SHP77 (cell line): ENCODE results near the gene TMTC2.

Experiments
- DNase-seq, 2 experiments: peaks; one replicate each; lab custom pipeline; 2025; lab: John Stamatoyannopoulos, UW

The TMTC2 gene

DNA sequence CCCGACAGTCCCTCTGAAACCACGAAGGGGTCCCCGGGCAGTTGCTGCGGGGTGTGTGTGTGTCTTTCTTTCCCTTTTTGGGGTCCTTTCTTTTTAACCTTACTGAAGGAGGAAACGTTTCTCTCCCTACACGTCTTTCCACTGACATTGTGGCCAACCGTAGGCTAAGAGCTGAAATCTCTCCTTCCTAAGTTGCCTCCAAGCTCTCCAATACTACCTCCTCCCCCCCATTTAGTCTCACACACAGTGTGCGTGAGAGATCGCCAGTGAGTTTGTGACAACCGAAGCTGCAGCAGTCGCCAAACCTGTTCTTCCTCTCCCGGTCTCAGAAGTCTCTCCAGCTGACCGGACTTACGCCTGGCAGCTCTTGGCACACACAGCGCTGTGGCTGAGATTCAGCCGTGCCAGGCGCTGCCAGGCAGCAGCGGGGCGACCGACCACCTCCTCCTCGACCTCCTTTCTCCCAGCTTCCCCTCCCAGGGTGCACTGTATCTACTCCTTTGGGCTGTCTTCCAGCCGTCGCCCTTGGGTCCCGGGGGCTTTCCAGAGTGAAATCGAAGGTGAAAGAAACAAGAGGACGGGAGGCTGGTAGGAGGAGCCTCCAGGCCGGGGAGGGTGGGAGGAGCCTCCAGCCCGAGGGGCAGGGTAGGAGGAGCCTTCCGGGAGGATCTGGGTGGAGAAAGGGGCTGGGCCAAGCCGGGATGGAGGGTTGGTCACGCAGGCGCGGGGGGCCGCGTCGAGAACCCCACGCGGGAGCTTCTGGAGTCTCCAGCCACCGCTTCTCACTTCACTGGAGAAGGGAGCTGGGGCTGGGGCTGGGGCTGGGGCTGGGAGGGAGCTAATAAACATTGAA is at the start of gene TMTC2:
TMTC2 (plus strand) TSS at position 739 of the 853 bp plus-strand sequence.
- peak; percentile 73 to 75 for DNase-seq

DNA sequence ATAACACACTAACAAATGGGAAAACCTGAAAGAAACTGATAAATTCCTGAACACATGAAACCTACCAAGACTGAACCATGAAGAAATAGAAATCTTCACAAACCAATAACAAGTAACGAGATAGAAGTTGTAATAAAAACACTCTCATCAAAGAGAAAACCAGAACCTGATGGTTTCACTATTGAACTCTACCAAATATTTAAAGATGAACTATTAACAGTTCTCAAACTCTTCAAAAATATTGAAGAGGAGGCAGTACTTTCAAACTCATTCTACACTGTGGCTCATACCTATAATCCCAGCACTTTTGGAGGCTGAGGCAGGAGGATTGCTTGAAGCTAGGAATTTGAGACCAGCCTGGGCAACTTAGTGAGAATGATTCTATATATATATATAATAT is 48.4 kb upstream of the TMTC2 start:
- no peak for DNase-seq

DNA sequence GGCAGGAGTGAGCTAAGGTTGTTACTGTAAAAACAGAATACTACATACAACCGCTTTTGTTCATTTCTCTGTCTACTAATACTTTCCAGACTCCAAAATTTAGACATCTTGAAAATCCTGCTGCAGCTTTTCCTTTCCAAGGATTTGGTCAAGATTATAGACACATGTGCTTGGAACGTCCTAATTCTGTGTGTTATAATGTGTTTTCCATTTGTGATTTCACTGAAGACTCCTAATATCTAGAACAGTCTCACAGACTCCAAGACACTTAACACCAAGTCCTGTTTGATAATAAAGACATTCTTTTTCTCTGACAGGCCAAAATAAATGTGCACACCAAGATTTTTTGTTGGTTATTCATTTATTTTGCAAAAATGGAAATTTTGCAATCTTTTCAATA is 41.8 kb upstream of the TMTC2 start:
- no peak for DNase-seq

DNA sequence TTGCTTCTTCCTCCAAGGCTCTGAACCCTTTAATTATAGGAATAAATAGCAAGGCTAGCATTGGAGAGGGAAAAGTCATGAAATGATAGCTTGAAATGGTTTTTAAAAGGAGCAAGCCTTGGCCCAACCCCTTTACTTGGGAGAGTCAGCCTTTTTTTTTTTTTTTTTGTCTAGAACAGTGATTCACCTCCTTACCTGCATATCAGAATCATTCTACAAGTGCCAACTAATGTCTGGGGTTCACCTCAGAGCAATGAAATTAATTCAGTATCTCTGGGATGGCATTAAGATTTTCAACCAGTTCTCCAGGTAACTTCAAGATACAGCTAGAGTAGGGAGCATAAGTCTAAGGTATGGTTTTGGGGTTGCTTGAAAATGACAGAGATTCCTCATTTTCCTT is 41.3 kb upstream of the TMTC2 start:
- DNase-seq: no peak

DNA sequence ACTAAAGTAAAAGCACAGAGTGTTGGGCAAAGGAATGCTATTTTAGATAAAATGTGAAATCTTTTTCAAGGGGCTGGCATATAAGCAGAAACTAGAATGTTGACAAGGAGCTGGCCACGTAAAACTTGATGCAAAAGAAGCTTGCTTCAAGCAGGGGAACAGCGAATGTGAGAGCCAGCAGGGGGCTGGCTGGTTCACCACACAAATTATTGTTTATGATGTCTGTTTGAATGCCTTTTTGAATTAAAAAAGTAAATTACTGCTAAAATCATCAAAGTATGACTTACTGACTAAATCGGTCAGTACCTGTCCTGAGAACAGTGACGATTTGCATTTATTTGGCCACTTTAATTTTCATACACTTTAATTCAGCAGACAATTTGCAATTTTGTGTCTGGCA is 38.9 kb upstream of the TMTC2 start:
- DNase-seq: no peak

DNA sequence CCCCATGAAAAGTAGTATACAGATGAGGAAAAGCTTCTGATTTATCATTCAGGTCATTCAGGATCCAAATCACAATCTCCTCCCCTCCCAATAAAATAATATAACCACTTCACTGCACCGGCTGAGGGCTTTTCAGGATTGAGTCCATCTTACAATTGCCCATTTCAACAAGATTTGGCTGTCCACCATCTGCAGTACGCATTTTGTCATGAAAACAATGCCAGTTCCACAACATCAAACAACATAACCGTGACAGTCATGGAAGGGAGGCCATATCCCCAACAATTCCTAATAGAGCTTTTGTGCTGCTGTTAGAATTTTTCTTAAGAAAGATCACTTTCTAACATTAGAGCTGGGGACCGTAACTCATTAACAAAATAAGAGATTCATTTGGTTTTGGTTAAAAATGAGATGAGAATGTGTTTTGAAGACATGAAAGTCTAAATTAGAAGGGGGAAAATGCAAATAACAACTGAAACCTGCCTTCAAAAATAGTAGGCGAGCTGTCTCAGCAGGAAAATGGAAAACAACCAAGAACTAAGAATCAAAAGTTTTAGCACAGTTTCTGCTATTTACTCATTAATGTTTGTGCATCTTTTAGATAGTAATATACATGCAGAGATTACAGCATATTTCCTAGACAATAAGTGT is 38.3 kb upstream of the TMTC2 start:
- no peak for DNase-seq

DNA sequence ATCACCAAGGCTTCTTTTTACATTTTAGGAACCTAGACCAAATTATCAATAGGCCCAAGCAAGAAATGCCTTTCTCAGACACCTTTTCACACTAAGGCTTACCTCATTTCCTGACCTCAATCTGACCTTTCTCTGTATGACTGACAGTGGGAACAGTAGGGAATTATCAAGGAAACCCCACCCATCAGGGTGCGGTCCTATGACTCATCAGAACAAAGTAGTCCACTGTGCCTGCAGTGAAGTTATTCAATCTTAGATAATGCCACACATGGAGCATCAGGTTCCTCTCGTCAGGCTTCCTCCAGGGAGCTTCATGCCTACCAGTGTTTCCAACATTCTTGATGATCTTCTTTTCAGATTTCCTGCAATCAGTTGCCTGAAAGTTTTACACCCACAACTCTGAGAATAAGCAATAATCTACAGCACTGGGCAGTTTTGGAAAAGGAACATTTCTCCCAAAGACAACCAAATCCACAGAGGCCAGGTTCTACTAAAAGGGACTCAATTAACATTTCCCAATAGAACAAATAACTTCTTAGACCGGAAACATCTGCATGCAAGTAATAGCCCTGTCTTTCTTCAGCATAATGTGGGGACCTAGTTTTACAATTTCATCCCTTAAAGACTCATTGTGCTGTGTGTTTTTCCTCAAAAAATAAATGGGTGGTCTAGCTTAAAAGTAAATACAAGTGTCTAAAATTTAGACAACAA is 35.9 kb upstream of the TMTC2 start:
- no peak for DNase-seq

DNA sequence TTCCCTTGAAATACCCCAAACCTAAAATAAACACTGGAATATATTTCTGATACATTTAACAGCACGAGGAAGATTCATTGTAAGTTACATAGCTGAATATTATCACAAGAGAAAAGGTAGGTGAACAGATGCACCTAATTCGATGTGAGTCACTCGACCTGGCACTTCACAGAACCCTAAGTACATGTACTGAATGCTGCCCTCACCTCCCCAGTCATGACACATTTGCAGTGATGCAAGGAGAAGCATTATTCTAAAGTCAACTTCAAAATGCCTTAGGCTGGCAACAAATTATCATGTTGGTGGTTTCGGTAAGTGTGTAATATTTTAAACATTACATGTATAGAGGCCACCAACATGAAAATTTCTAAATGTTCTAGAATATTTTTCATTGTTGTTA is 35.2 kb upstream of the TMTC2 start:
- no peak for DNase-seq

DNA sequence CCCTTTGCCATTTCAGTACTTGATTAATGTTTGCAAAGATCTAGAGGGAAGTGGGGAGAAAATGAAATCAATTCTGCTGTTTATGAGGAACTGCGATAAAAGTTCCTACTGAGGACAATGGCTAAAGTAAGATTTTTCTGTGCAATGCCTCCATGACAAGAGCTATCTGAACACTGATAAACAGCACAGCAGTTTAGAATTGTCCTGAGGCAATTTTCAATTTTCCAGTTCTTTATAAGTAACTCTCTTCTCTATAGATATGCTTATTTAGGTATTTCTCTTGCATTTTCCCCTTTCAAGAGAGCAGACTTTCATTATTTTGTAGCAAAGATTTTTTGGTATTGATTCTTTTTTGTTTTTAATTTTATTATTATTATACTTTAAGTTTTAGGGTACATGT is 34.6 kb upstream of the TMTC2 start:
- DNase-seq: no peak

DNA sequence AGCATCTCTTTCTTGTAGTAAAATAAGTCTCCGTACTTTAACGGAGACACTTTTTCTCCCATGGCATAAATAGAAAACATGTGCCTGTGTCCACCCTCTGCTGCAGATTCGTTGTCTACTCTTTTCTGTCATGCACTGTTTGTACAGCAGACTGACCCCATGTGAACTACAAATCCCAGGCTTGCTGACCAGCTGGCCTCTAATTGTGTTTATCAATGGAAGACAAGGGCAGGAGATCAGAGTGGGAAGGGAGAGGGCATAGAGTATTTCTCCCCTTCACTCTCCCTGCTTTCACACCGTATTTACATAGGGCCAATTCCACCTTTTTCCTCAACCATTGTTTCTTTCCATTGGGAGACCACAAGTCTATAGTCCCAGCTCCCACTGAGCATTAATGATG is 31.0 kb upstream of the TMTC2 start:
- DNase-seq: peak; percentile 12 to 36

DNA sequence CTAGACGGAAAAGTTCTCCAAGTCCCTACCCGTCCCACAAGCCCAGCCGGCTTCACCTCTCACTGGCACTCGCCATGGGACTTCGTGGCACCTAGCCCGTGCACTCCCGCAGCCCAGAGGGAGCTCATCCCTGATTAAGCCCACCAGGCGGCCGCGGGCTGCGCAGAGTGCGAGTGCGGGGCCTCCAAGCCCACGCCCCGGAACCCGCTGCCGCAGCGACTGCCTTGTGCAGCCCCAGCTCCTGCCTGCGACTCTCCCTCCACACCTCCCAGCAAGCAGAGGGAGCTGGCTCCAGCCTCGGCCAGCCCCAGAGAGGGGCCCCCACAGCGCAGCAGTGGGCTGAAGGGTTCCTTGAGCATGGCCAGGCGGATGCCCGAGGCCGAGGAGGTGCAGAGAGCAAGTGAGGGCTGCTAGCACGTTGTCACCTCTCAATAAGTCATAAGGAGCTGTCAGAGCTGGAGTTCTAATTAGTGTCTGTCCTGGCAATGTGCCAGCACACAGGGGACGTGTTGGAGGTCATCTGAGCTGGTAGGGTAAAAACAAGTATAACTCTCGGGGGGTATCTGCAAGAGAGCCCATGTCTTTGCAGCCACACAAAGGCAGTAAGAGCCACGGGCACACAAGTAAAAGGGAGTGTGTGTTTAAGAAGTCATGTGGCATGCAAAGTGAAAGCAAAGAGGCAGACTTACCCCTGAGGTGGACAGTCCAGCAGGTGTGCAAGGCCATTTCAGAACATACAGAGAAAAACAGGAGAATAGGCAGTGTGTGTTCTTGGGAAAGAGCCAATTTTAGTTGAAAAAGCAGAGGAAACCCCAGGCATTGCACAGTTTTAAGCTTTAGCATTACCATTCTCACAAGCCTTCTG is 27.1 kb upstream of the TMTC2 start:
- DNase-seq: peak in 1 of 2 experiments; percentile 35

DNA sequence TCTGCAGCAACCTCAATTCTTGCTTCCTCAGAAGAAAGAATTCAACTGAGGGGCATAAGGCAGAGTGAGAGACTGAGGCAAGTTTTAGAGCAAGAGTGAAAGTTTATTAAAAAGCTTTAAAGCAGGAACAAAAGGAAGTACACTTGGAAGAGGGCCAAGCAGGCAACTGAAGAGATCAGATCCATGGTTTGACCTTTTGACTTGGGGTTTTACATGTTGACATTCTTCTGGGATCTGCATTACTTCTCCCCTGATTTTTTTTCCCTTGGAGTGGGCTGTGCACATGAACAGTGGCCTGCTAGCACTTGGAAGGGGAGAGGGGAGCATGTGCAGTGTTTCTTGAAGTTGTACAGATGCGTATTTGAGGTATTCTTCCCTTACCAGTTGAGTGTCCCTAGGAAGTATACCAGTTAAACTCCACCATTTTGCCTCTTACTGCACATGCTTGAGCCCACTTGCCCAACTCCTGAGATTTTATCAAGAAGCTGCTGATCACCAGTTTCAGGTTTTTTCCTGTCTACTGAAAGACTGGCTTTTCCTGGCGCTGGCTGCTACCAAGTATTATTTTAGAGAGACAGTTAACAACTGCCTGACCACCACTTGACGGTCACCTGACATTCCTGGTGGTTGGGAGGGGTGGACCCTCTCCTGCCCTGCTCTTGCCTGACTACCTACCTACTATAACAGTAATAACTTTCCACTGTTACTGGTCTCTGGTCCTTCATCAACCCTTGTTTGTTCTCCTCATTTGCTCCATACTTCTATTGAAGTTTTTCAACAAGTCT is 26.0 kb upstream of the TMTC2 start:
- no peak for DNase-seq

DNA sequence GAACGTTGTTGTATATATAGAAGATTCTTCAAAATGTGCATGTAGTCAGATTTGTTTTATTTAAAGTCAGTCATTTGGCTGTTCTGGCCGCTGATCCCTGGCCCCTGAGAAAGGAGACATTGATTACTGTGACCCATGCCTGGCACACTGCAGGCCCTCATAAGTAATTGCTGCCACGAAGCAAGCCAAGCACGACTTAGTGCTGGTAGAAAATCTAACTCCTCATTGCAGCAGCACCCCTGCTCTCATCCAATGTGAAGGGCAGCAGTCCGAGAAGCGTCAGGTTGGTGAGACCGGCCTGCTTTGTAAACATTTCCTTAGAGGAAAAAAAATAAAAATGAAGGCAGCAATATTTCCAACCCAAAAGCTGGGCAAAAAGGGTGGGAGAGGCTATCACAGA is 22.8 kb upstream of the TMTC2 start:
- DNase-seq: no peak

DNA sequence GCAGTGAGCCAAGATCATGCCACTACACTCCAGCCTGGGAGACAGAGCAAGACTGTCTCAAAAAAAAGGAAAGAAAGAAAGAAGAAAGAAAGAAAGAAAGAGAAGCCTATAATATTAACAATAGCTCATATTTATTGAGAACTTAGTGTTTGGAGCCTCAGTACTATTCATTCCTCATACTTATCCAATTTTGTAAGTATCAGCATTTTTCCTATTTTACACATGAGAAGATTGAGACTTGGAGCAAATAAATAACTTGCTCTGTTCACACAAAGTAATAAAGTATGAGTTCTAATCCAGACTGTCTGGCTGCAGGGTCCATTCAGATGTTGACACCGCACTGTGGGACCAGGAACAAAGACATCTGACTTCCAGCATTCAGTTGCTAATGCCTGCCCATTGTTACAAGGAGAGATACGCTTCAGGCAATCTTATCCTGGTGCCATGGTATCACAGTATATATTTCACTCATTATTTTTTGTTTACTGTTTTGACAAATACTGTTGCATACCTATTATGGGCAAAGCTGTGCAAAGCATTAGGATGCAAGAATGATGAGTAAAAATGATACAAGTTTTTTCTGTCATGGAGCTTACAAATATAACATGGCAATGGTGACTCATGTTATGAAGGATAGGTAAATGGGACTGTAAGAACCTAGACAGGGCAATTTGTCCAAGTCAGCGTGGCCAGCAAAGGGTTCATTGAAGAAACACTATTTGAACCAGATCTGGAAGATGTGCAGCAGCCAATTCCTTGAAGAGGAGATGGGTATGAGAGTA is 21.4 kb upstream of the TMTC2 start:
- DNase-seq: no peak

DNA sequence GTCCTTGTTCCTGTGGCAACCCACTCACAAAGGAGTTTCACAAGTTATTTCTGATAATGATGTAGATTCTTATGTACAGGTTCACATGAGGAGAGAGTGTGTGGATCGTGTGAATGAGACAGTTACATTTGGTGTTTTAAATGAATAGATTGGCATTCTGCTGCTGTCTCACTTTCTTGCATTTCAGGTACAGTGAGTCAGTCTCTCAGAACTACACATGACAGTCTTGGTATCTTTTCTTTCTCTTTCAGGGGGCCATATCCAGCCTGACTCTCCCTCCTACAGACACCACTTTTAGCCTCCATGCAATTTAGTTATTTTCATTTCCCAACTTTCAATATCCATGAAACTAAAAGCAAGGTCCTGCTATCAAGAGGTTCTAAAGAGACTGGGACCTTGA is 19.9 kb upstream of the TMTC2 start:
- no peak for DNase-seq

DNA sequence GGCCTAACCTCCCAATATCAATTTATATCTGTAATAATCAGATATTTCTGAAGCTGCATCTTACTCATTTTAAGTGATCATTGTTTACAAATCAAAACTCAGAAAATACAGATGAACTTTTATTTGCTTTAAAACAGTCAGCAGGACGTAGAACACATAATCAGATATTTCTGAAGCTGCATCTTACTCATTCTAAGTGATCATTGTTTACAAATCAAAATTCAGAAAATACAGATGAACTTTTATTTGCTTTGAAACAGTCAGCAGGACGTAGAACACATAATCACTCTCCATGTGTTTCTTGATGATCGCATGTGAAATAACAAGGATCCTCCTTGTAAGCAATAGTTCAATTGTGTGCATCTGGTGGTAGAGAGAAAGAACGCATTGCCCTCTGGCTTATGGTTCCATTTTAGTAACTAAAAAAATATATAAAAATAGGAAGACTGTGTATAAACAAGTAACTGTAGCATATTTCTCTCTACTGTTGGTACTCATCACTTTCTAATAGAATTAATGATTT is 15.0 kb upstream of the TMTC2 start:
- DNase-seq: no peak

DNA sequence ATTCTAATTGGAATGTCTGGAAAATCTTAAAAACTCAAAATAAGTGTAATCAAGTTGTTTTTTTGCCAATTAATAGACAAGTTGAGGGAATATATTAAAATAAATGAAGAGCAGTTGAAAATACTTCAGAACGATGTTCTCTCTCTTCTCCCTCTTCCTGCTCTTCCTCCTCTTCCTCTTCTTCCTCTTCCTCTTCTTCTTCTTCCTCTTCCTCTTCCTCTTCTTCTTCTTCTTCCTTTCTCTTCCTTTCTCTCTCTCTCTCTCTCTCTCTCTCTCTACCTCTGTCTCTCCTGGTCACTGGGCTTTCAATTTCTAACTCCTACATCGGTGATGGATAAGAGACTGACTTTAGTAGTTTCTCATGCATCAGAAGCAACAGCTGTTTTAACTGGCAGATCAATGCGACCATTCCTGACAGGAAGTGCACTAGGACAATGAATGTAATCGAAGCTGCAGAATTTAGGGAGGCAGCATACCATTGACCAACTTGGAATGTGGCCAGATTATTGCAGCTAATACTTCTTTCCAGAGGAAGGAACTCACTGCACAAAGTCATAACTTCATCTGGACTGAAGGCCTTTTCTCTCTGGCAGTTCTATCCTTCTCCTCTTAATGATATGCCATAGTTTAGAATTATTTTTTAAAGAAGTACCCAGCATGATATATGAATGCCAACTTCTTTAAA is 13.8 kb upstream of the TMTC2 start:
- DNase-seq: no peak

DNA sequence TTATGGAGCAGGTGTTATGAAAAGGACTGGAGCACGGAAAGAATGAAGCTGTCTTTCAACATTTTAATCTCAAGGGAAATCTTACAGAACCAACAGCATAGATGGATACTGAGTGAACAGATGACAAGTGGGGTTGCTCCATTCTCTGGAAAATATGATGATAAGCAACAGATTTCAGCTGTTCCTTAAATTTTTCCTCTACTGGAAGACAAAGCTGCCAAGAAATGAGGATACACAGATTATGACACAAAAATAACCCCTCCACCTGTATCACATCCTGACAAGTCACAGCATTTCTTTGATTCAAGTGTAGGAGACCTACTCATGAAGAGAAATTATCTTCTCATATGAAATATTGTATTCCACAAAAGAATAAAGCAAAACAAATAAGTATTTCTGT is 13.0 kb upstream of the TMTC2 start:
- DNase-seq: no peak

DNA sequence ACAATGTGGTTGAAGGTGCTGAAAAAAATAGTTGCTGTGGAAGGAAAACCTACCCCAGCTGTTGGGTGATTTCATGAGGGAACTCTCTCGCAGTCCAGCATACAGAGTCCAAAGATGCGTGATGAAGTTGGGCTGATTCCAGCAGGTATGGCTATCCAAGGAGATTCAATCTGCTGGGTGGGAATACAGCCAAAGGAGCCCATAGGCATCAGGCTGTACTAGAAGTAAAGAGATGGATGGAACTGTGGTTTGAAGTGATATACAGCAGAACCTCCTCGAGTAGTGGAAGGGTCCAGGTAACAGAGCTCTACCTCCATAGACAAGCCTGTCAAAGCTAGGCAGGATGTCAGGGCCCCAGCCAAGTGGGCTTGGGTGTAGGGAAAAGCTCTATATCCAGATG is 11.5 kb upstream of the TMTC2 start:
- DNase-seq: no peak

DNA sequence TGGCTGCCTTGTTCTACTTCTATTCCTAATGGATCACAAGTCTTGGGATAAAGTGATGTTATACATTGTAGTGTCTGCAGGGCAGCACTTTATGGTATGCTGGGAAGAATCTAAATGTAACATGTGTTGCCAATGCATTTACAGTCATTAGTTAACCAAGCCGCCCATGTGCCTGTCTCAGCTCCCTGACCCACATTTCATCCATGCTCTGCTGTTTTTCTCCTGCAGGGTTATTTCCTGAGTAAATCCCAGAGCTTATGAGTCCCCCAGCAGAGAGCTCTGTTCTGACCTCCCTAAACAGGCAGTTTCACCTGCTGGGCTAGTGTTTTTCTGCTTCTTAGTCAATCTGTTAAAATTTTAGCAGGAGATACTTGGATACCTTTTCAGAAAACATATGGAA is 4.4 kb upstream of the TMTC2 start:
- no peak for DNase-seq
